Neural progenitor cell (in vitro differentiated cells): ENCODE measurements around the gene DAAM2.

ENCODE experiments used
- EZH2 ChIP-seq: fragments of 200-600 bp; sonication (generic); IDR thresholded peaks from 2 replicates; pipeline ENCODE4 v1.6.1; 2017; ENCODE audit warnings: antibody characterized with exemption, mild to moderate bottlenecking, moderate library complexity
- TF ChIP-seq, protein P1 (sequence below): fragments of 200-600 bp; sonication (generic); IDR thresholded peaks from 2 replicates; pipeline ENCODE4 v1.5.1; 2017; ENCODE audit warnings: antibody characterized with exemption, mild to moderate bottlenecking

DNA sequence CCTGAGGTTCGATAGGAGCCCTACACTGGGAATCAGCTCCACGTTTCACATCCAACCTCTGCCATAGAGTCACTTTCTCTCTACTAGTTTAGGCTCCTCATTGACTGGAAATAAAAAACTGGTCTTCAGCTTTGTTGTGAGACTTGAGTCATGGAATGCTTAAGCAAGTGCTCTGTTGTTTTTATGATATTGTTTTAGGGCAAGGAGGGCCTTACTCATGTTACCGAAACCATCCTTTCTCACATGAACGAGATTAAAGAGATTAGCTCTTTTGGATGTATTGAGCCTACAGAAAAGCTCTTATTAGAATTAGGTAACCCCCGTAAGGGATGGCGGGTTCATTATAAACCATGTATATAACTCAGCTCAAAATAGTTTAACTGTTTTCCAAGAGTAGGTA is 149.0 kb downstream of the DAAM2 start:
- TF ChIP-seq, protein P1, sequence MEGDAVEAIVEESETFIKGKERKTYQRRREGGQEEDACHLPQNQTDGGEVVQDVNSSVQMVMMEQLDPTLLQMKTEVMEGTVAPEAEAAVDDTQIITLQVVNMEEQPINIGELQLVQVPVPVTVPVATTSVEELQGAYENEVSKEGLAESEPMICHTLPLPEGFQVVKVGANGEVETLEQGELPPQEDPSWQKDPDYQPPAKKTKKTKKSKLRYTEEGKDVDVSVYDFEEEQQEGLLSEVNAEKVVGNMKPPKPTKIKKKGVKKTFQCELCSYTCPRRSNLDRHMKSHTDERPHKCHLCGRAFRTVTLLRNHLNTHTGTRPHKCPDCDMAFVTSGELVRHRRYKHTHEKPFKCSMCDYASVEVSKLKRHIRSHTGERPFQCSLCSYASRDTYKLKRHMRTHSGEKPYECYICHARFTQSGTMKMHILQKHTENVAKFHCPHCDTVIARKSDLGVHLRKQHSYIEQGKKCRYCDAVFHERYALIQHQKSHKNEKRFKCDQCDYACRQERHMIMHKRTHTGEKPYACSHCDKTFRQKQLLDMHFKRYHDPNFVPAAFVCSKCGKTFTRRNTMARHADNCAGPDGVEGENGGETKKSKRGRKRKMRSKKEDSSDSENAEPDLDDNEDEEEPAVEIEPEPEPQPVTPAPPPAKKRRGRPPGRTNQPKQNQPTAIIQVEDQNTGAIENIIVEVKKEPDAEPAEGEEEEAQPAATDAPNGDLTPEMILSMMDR = no peak
- TF ChIP-seq EZH2 = no peak
